Measurements from ENCODE around the gene FBRS. TPM values are rescaled to one million over a fixed set of nuclear protein-coding genes. Genes with fewer than 3 reads are reported as not detected.

Gene FBRS
- total RNA-seq (16.7 and 20.8 TPM in 2 replicates), polyA plus RNA-seq (5.5 and 8.2 TPM in 2 replicates), polyA minus RNA-seq (ENCODE audit: low replicate concordance) (24.0 and 37.3 TPM in 2 replicates)
- polyA plus RNA-seq (2012): 27.3 and 36.0 TPM in 2 replicates

DNA sequence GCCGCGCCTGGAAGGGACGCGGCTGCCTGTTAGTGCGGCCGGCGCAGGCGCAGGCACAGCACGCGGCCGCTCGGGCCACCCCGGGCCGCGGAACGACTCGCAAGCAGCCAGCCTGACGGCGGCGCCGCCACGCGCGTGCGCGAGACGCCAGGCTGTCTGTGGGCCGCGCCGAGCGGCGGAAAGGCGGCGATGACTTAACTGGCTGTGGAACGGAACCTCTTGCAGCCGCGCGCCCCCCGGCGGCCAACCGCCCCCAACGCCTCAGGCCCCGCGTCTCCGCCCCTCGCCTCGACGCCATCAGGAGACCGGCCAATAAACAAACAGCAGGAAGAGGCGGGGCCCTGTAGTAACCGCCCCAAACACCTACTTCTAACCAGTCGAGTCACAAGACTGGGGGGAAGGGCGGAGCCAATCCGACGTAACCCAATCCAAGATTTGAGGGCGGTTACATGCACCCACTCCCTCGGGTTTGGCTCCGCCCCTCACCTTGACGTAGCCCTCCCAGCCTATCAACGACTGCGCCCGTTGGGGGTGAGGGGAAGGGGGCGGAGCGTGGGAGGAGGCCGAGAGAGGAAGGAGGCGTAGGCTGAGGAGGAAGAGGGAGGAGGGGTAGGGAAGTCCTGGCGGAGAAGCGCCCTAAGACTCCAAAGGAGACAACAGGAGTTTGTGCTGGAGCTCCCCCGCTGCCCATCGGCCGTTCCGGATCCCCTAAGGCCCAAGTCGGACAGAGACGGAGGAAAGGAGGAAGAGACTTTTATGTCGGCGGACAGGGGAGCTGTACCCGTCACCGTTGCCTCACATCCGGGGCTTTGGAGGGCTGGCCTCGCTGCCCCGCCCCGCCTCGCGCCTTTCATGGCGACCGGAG, at the start of gene FBRS:
TSS of gene FBRS (plus strand) at position 566 of the 865 bp plus-strand sequence. CDS start 1,088 bp downstream, outside the sequence.
- H3K27me3 ChIP-seq (ENCODE audit: control insufficient read depth, insufficient read depth, low read length): no peaks in the 10 kb centered on the region
- no peaks in the 10 kb centered on the region for H4K20me1 ChIP-seq (ENCODE audit: control insufficient read depth, extremely low read depth, insufficient read depth, low read length)
- DNase-seq (ENCODE audit: low read depth in 2 of 2): peak; percentile 100
- peak within 1 kb of the TSS; percentile 72 for H2AFZ ChIP-seq (ENCODE audit: low read length)
- peak within 1 kb of the TSS; percentile 99 for H3K9ac ChIP-seq (ENCODE audit: insufficient read depth, low read length)
- peaks cover 27% of the 10 kb centered on the region for H3K36me3 ChIP-seq (ENCODE audit: control insufficient read depth, insufficient read depth, low read length)
- H3K9me3 ChIP-seq (ENCODE audit: control insufficient read depth, insufficient read depth, low read depth, low read length): no peaks in the 10 kb centered on the region
- peaks cover 17% of the 10 kb centered on the region for H3K4me1 ChIP-seq (ENCODE audit: control insufficient read depth, extremely low read depth, insufficient read depth, low read length)
- H3K4me2 ChIP-seq (ENCODE audit: extremely low read depth, insufficient read depth, low read length): peak within 1 kb of the TSS; percentile 79
- H3K79me2 ChIP-seq (ENCODE audit: control insufficient read depth, insufficient read depth, low read length): peaks cover 35% of the 10 kb centered on the region
- H3K27ac ChIP-seq (ENCODE audit: insufficient read depth, low read length): peak within 1 kb of the TSS; percentile 99
- peak within 1 kb of the TSS; percentile 69 to 89 (median 87) for H3K4me3 ChIP-seq (replicated peaks in 1 of 4; ENCODE audit: control extremely low read depth in 1 of 4, insufficient read depth in 1 of 4, low read depth in 3 of 4, low read length in 4 of 4)
- TF ChIP-seq, protein P1, sequence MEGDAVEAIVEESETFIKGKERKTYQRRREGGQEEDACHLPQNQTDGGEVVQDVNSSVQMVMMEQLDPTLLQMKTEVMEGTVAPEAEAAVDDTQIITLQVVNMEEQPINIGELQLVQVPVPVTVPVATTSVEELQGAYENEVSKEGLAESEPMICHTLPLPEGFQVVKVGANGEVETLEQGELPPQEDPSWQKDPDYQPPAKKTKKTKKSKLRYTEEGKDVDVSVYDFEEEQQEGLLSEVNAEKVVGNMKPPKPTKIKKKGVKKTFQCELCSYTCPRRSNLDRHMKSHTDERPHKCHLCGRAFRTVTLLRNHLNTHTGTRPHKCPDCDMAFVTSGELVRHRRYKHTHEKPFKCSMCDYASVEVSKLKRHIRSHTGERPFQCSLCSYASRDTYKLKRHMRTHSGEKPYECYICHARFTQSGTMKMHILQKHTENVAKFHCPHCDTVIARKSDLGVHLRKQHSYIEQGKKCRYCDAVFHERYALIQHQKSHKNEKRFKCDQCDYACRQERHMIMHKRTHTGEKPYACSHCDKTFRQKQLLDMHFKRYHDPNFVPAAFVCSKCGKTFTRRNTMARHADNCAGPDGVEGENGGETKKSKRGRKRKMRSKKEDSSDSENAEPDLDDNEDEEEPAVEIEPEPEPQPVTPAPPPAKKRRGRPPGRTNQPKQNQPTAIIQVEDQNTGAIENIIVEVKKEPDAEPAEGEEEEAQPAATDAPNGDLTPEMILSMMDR (conservative IDR thresholded peaks at IDR 0.05 in 1 of 2, IDR thresholded peaks at IDR 0.05 in 1 of 2; ENCODE audit: low read depth in 1 of 2, low read length in 2 of 2): peak; percentile 48
- no peak for TF ChIP-seq EZH2 (IDR thresholded peaks at IDR 0.05; ENCODE audit: low read length, missing control alignments)

DNA sequence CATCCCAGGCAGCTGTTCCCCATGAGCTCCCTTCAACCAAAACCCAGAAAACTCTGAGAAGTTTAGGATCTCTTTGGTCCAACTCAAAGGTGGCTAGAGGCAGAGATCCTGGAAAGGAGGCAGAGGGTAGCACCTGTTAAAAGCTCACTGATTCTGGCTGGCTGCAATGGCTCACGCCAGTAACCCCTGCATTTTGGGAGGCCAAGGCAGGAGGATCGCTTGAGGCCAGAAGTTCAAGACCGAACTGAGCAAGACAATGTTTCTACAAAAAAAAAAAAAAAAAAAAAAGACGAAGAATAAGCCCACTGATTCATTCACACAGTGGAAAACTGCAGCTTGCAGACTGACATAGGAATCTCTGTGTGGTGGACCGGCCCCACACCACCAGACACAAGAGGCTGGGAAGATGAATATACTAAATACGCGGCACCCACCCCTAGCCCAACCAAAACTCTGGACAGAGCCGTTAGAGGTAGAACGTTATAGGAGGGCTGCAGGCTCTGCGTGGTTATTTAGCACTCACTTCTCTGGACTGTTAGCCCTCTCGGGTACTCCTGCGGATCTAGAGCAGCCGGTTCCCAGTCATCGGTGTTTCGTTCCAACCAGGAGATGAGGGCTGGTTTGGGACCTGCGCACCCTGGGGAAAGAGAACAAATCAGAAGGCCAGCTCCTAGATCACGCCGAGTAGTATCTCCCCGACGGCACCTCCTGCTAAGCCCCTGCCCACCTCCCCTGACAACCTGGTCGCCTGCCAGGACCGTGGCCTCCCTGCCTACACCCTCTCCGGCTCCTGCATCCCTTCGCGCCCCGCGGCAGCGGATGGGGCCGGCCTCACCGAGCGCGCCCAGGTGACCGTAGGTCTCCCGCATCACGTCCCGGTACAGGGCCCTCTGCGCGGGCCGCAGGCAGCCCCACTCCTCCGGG, 49.0 kb upstream of the FBRS start:
- Histone ChIP-seq H3K4me3 (replicated peaks in 1 of 4; ENCODE audit: control extremely low read depth in 1 of 4, insufficient read depth in 1 of 4, low read depth in 3 of 4, low read length in 4 of 4) (peak overlapping the region; percentile 74 to 88 (median 82)), H3K27ac (ENCODE audit: insufficient read depth, low read length) (peak overlapping the region; percentile 92), H3K79me2 (ENCODE audit: control insufficient read depth, insufficient read depth, low read length) (no peaks in the 10 kb centered on the region), H3K9me3 (ENCODE audit: control insufficient read depth, insufficient read depth, low read depth, low read length) (no peaks in the 10 kb centered on the region), H3K4me2 (ENCODE audit: extremely low read depth, insufficient read depth, low read length) (peak overlapping the region; percentile 90), H3K36me3 (ENCODE audit: control insufficient read depth, insufficient read depth, low read length) (peaks cover 6% of the 10 kb centered on the region), H2AFZ (ENCODE audit: low read length) (peak overlapping the region; percentile 37), H3K9ac (ENCODE audit: insufficient read depth, low read length) (peak overlapping the region; percentile 96), H3K4me1 (ENCODE audit: control insufficient read depth, extremely low read depth, insufficient read depth, low read length) (peaks cover 2% of the 10 kb centered on the region), H3K27me3 (ENCODE audit: control insufficient read depth, insufficient read depth, low read length) (no peaks in the 10 kb centered on the region), H4K20me1 (ENCODE audit: control insufficient read depth, extremely low read depth, insufficient read depth, low read length) (no peaks in the 10 kb centered on the region)
- TF ChIP-seq, protein P1 (conservative IDR thresholded peaks at IDR 0.05 in 1 of 2, IDR thresholded peaks at IDR 0.05 in 1 of 2; ENCODE audit: low read depth in 1 of 2, low read length in 2 of 2): no peak
- no peak for TF ChIP-seq EZH2 (IDR thresholded peaks at IDR 0.05; ENCODE audit: low read length, missing control alignments)
- peak; percentile 42 to 56 for DNase-seq (ENCODE audit: low read depth in 2 of 2)

All from fibroblast of lung (primary cell).